ENCODE results near the gene SHROOM1. TPM values are rescaled to one million over a fixed set of nuclear protein-coding genes. Genes with fewer than 3 reads are reported as not detected.

Gene SHROOM1
- 10 to 100 TPM in 2 of 7 donors, 1 to 10 TPM in 5; 1.8 to 26.1 (median 4.0) TPM for total RNA-seq
- 1 to 10 TPM; 1.1 to 2.8 (median 1.4) TPM for polyA plus RNA-seq
- long read RNA-seq, donor 1, result 0 reads
- long read RNA-seq, donor 2, result 0 reads

DNA sequence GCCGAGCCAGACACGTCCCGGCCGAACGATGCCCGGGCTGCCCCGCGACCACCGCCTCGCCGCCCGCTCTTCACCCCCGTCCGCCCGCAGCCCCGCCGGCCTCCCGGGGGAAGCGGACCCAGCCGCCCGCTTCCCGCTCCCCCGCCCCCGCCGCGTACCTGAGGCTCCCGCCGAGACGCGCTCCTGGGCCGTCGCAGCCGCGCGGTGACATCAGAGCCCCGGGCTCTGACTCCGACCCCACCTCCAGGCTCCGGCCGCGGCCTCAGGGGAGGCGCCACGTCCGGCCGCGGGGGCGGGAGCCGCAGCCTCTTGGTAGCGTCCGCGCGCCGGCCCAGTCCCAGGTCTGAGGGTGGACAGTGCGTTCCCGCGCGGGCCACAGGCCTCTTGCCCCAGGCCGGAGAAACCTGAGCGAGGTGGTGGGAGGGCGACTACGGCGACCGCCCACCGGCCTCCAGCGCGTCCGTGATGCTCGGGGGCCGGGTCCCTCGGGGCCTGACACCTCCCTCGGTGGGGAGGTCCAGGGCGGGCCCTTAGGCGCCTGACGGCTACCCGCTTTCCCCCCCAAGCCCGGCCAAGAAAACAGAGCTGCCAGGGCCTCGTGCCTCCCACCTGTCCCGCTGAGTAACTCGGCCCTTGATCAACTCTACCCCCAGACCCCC is at the start of gene SHROOM1:
Gene SHROOM1, minus strand, starts transcription at position 212 of the 659 bp plus-strand sequence. CDS start 4,507 bp downstream, outside the sequence.
- peaks cover 0 to 62% (median 27%) of the 10 kb centered on the region in 7 donors for H3K27me3 ChIP-seq (replicated peaks in 1 of 7)
- TF ChIP-seq CTCF (IDR thresholded peaks at IDR 0.05 in 8 of 11, conservative IDR thresholded peaks at IDR 0.05 in 3 of 11) (no peak), POLR2AphosphoS5 (IDR thresholded peaks at IDR 0.05) (peak; percentile 18 to 46 (median 20))
- DNase-seq, result peak; percentile 80
- intact Hi-C loops (cut with DNase I; ENCODE audit: low total_unique reads), result no loop called here
- H3K27ac ChIP-seq, result peak within 1 kb of the TSS in 6 of 8 donors; percentile 46 to 81 (median 57)
- peaks cover 4 to 33% (median 28%) of the 10 kb centered on the region in 6 donors for H3K4me1 ChIP-seq
- H3K4me3 ChIP-seq, result peak within 1 kb of the TSS; percentile 58 to 93 (median 72)
- no peaks in the 10 kb centered on the region for H3K36me3 ChIP-seq
- WGBS, 5 donors, result 5 to 20% (median 7%) methylated on average over 20 to 78 of the region's 78 CpGs
- H3K9me3 ChIP-seq, result no peaks in the 10 kb centered on the region

GRCh38 chr5:132877938-132878337 is 47.5 kb upstream of the SHROOM1 start:
- TF ChIP-seq POLR2AphosphoS5 (IDR thresholded peaks at IDR 0.05) (no peak), CTCF (IDR thresholded peaks at IDR 0.05 in 8 of 11, conservative IDR thresholded peaks at IDR 0.05 in 3 of 11) (no peak), POLR2A (IDR thresholded peaks at IDR 0.05) (no peak)
- 78 to 93% (median 79%) methylated on average over 3 of the region's 3 CpGs for WGBS, 5 donors
- H3K4me3 ChIP-seq, result no peak overlapping the region
- no peak for DNase-seq
- peaks cover 0 to under 1% (median 0%) of the 10 kb centered on the region in 6 donors for H3K4me1 ChIP-seq
- H3K36me3 ChIP-seq, result peaks cover 0 to 100% (median 60%) of the 10 kb centered on the region in 6 donors
- no peaks in the 10 kb centered on the region for H3K27me3 ChIP-seq (replicated peaks in 1 of 7)
- intact Hi-C loops (cut with DNase I; ENCODE audit: low total_unique reads), result no loop called here
- H3K27ac ChIP-seq, result no peak overlapping the region
- no peaks in the 10 kb centered on the region for H3K9me3 ChIP-seq

DNA sequence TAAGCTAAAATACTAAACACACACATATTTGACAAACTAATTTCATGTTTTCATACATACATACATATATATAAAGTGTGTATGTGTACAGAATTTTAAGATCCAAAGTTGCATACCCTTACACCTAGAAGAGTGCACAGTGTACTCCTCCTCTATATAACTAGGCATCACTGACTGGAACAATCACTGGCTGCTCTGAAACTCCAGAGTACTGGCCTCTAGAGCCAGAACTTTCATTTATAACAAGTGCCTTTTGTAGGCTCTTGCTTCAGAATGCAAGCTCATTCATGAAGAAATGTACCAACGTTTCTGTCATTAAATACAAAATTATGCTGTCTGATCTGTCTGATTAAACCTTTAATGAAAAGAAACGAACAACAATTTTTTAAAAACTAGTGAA is 47.0 kb upstream of the SHROOM1 start:
- H3K4me1 ChIP-seq, result no peaks in the 10 kb centered on the region
- no peak for DNase-seq
- no peaks in the 10 kb centered on the region for H3K9me3 ChIP-seq
- 81 to 92% (median 88%) methylated on average over 2 of the region's 2 CpGs for WGBS, 5 donors
- H3K27ac ChIP-seq, result no peak overlapping the region
- H3K36me3 ChIP-seq, result peaks cover 0 to 100% (median 58%) of the 10 kb centered on the region in 6 donors
- TF ChIP-seq POLR2AphosphoS5 (IDR thresholded peaks at IDR 0.05) (no peak), POLR2A (IDR thresholded peaks at IDR 0.05) (no peak), CTCF (IDR thresholded peaks at IDR 0.05 in 8 of 11, conservative IDR thresholded peaks at IDR 0.05 in 3 of 11) (no peak)
- H3K27me3 ChIP-seq (replicated peaks in 1 of 7), result no peaks in the 10 kb centered on the region
- H3K4me3 ChIP-seq, result no peak overlapping the region
- intact Hi-C loops (cut with DNase I; ENCODE audit: low total_unique reads), result no loop called here

- 84 to 93% (median 91%) methylated on average over 1 of the region's 1 CpG for WGBS, 5 donors
- Histone ChIP-seq H3K4me1 (no peaks in the 10 kb centered on the region), H3K4me3 (no peak overlapping the region), H3K27me3 (replicated peaks in 1 of 7) (no peaks in the 10 kb centered on the region), H3K9me3 (no peaks in the 10 kb centered on the region), H3K27ac (no peak overlapping the region), H3K36me3 (peaks cover 0 to 100% (median 50%) of the 10 kb centered on the region in 6 donors)
- no peak for TF ChIP-seq POLR2AphosphoS5 (IDR thresholded peaks at IDR 0.05)
- no peak for TF ChIP-seq CTCF (IDR thresholded peaks at IDR 0.05 in 8 of 11, conservative IDR thresholded peaks at IDR 0.05 in 3 of 11)
- TF ChIP-seq POLR2A (IDR thresholded peaks at IDR 0.05), result no peak
- intact Hi-C loops (cut with DNase I; ENCODE audit: low total_unique reads), result no loop called here
- DNase-seq, result no peak
These were observed 45.7 kb upstream of the SHROOM1 start for GRCh38 chr5:132876020-132876759.
